HCT116 (cell line): ENCODE data around the gene HAAO.

Experiments used
- POLR2AphosphoS5 ChIP-seq: IDR thresholded peaks from 2 replicates; pipeline ENCODE4 v1.6.1; 2011; ENCODE audit warnings: mild to moderate bottlenecking, low read depth, low read length, moderate library complexity
- TF ChIP-seq, protein P1 (sequence below): IDR thresholded peaks from 2 replicates; pipeline ENCODE4 v1.6.1; 2012

- no peak for TF ChIP-seq POLR2AphosphoS5
- TF ChIP-seq, protein P1, sequence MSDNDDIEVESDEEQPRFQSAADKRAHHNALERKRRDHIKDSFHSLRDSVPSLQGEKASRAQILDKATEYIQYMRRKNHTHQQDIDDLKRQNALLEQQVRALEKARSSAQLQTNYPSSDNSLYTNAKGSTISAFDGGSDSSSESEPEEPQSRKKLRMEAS: no peak
Observed at GRCh38 chr2:42832289-42832634, 39.9 kb upstream of the HAAO start.
